Loucy (cell line): Measurements from ENCODE around the gene PCID2.

Experiments used
- CTCF ChIP-seq: fragments of 200-600 bp; sonication (generic); conservative IDR thresholded peaks from 2 replicates; pipeline ENCODE4 v1.5.1; 2014; ENCODE audit warnings: mild to moderate bottlenecking, antibody characterized with exemption, low read length
- EZH2phosphoT487 ChIP-seq: fragments of 200-600 bp; IDR thresholded peaks from 2 replicates; pipeline ENCODE4 v1.6.1; 2018; ENCODE audit warnings: antibody characterized with exemption, mild to moderate bottlenecking, moderate library complexity, borderline replicate concordance

- TF ChIP-seq CTCF (no peak), EZH2phosphoT487 (no peak)
Observed at GRCh38 chr13:113196970-113197737, 11.3 kb downstream of the PCID2 start.
